GM19351 (cell line): Measurements from ENCODE around the gene MEIS2.

Experiments
- ATAC-seq: cut with Tn5 transposase; IDR thresholded peaks from one replicate; pipeline ENCODE4 v1.9.1; 2021; ENCODE audit warnings: mild to moderate bottlenecking, moderate library complexity; ENCODE audit not compliant: unreplicated experiment

MEIS2 gene

GRCh38 chr15:37098468-37099318 lies 1.7 kb downstream of the MEIS2 start:
- ATAC-seq: peak; percentile 40

DNA sequence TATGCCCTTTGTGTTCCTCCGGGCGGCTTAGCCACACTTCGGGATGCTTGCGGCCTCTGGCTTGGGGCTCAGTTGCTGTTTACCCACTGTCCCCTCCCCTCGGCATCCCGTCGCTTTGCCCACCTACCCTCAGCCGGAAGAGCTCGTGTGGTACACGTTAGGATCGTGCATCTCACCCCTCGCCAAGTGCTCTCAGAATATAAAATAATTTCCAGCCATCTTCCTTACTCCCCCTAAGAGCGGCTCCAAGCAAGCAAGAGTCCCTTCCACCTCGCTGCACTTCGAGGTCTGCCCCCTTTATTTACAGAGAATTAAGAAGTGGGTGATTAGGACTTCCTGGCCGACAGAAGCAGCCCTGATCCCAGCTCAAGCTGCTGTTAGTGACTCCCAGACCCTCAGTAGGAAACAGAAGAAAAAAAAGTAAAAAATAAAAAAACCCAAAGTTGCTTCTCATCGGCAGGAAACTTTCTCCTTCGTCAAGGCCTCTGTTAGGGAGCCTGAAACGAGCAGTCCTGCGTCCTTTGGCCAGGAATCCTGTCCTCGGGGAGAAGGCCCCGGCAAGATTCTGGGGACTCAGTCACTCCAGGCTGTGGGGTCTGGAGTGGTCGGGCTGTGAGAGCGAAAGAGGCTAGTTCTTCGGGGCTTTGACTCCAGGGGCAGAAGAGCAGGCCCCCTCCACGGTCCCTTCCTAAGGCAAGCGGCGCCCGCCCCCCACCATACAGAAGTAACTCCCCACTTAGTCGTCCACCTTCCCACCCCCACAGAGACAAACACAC lies 3.0 kb downstream of the MEIS2 start:
- ATAC-seq: no peak

- no peak for ATAC-seq
Measured at GRCh38 chr15:37096558-37097143, 3.7 kb downstream of the MEIS2 start.

DNA sequence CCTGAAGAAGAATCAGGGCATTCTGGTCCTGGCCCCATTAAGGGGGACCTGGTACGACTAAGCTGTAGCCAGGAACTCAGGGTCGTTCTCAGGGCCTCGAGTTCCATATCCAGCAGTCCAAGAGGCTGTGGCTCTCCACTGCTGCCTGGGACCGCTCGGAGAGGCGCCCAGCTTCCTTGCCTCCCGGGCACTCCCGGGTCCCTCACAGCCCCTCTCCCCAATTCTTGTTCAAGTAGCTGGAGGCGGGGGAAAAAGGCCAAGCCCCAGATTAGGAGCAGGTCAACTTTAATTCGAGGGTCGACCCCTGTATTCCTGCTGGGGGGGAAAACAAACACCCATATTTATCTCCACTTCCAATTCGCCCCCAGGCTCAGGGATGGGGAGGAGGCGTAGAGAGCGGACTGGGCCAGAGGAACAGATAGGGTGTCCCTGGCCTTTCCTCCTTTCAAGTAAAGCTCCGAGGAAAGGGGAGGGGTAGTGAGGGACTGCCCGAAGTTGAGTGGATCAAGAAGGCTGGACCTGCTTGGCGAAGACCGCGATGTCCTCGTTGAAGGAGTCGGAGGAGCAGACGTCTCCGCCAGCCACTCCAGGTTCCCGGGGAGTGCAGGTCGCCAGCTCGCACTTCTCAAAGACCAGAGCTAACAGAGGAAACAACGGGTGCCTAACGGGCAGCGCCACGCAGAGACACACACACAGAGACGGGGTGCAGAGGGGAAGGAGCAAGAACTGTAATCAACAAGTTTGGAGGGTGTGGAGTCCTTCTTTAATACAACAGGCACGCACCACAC lies 4.4 kb downstream of the MEIS2 start:
- no peak for ATAC-seq

DNA sequence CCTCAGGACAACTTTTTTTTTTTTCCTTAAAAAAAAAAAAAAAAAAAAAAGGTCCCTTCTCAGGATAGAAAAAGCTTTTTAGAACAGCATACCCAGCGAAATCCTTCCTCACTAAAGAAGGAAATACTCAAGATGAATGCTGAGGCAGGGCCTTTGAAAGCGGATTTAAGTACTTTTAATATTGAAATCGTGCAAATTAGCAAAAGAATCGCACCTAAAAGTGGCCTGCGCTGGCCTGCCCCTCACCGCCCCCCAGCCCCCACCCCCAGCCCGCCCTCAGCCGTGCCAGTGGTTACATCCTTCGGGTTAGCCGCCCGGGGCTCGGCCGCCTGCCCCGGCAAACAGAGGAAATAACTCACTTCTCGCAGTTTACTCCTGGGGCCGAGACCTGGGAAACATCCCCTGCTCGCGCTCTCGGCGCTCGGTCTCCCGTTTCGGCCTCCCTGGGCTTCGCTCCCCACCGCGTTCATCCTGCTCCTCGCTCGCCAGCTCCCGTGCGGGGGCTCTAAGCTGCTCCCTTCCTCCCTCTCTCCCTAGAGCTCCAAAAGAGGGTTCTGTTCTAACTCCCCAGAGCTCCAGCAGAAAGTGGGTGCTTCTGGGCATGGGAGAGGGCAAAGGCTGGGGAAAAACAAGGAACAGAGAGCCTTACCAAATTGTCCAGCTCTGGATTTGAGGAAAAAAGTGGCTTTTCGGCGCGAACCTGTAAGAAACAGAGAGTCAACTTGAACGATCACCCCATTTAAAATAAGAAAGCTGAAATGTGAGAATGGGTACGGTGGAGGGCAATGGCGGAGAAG lies 5.2 kb downstream of the MEIS2 start:
- no peak for ATAC-seq

GRCh38 chr15:37094333-37094914 lies 5.9 kb downstream of the MEIS2 start:
- ATAC-seq: no peak

GRCh38 chr15:37093480-37094332 lies 6.6 kb downstream of the MEIS2 start:
- ATAC-seq: no peak

DNA sequence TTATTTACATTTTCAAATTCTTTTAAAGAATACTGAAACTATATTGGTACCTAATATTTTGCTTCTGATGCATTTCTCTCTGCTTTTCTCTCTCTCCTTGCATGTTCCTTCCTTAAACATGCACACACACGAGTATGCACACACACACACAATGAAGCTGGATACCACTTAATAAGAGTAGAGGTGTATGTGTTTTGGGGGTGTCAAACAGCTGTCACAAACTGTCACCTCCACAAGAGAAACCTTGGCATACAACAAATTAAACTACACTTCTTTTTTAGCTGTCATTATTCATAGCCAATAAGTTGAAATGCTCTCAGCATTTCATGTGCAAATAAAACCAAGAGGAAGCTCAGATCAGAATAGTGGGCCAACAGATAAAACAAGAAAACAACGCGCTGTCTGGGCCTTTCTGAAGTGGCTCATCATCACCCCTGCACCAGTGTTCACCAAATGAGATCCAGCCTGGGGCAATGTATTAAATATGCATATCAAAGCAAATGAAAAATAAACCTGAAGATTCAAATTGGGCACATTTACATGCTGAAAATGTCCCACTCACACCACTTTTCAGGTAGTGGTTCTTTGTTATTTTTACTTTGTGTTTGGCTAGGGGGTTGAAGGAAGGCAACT lies 9.7 kb downstream of the MEIS2 start:
- ATAC-seq: no peak

DNA sequence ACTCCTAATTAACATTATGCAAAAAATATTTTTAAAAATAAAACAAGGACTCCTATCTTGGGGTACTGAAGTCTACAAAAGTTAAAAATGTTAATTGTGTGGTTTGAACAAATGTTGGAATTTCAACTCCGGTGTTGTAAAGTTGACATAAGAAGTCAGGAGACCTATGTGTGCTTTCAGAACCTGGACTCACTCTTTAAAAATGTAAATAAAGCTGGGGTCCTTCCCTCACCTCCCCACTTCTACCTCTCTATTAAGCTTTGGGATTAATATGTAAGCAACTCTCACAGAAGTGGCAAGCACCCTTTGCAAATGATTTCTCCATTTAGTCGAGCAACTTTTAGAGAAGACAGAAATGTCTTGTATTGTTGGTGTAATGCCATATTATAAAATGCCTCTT lies 11.9 kb downstream of the MEIS2 start:
- no peak for ATAC-seq

DNA sequence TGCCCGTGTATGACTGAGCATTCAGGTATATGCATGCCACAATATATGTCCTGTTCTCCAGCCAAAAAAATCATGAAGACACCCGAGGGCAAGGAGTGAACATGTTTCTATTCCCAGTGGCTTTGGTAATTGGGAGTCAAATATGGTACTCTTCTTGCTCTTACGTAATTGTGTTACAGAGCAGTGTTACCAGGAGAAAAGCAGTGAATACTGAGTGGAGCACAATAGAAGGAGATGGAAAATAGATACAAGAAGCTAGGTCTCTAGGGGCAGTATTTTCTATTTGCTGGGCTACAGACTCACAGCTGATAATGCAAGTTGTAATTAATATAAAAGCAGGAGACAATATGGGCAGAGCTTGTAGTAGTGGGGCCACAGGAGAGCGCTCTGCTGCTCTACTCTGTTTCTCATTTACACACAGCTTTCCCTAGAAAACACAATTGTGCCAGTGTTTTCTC lies 13.2 kb downstream of the MEIS2 start:
- no peak for ATAC-seq

- no peak for ATAC-seq
Measured at GRCh38 chr15:37086521-37086920, 13.8 kb downstream of the MEIS2 start.

DNA sequence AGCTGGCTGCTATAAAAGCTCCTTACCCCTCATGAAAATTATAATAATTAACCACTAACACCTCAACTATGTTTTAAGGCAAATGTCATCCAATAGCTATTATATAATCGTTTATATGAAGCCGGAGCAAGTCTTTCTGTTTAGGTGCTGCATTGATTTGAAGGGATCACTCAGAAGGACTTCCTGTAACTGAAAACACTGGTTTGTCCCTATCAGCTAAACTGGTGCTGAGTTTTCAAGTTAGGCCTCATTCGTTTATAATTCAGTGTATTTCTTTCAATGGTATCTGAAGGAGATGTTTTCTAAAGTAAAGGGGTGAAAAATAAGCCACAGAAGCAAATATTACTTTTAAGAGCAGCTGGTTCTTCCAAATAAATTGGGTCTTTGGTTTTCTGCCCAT lies 14.2 kb downstream of the MEIS2 start:
- no peak for ATAC-seq

GRCh38 chr15:37084602-37085001 lies 15.7 kb downstream of the MEIS2 start:
- ATAC-seq: no peak

DNA sequence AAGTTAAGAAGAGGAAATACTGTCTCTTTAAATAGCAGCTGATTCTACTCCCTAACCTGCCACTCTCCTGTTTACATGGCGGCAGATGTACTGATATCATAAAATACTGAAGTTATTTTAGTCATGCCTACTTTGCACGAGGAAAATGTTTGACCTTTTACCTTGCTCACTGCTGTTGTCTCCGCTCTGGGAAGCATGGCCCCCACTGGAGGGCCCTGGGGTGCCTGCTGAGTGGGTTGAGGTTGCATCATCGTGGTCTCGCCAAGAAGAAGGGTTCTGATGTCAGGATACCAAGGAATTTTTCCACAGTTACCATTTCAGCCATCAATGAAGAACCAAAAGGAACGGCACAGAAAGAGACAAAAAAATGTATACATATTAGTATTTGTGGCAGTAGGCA lies 16.7 kb downstream of the MEIS2 start:
- no peak for ATAC-seq

DNA sequence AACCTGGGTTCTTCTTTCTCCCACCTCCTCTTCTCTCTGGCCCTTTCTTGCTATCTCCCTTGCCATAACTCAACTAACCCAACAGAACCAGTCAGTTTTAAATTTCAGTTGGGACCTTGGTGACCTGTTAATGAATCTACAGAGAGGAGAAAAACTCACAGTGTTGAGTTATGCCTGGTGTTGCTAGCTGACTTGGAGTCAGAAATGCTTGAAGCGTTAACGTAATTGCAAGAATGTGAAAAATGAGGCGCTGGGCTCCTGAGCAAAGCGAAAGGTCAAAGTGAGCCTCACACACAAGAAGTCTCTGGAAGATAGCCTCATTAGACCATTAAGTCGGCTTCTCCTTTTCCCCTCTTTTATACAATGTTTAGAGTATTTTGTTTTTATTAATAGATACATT lies 18.4 kb downstream of the MEIS2 start:
- no peak for ATAC-seq

DNA sequence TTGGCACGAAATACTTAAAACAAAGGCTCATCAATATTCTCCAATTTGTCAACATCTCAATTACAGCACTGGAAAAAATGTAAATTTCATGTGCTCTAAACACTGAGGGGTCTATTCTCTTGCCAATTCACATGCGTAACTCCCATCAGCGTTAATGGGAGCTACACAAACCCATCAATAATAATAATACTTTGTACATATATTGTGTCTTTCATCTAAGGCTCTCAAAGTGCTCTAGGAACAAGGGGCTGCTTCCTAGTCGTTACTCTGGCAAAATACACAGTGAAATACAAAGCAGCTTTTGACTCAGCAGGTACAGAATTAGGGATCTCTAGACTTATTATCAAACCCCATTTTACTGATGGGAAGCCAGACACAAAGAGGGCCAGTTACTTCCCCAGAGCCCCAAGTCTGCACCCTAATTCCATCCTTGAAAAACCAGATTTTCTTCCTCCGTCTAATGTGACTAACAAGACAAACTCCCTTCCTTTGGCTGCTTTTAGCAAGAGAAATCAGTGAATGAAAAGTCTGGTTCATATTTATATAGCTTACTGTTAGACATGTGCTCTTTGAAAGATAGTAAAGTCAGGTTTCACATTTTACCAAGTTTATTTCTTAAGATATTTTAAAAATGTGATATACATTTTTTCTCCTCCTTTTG lies 20.0 kb downstream of the MEIS2 start:
- no peak for ATAC-seq

DNA sequence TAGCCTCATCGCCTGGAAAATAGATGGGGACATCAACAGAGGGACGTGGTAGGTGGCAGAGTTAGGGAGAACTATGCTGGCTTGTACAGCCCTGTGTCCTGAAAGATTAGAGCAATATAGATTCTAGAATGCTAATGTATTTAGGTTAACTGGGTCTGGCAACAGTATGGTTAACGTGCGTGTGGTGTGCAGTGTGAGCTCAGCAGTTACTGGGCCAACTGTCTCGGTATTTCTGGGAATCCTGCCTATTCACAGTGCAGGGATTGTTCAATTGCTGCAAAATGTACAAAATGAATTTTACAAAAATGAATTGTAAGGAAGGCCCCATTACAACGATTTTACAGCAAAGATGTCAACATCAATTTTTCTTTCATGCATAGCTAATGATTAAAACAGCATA lies 20.6 kb downstream of the MEIS2 start:
- no peak for ATAC-seq

DNA sequence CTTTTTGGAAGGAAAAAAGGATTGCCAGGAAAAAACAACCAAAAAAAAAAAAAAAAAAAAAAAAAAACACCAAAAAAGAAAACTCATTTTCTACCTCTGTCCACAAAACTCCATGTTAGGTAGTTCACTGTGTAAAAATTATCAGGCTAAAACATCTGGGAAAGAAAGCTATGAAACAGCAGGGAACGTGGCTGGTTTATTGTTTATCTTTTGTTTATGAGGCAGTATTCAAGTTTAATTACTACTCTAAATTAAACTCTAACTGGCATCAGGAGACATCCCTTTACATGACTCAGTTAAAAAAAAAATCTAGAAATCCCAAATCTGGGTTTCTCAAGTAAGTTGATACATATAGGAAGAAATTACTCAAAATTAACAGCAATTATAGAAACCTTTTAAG lies 21.8 kb downstream of the MEIS2 start:
- no peak for ATAC-seq
